ENCODE measurements around the gene TIMM8B. TPM values are rescaled to one million over a fixed set of nuclear protein-coding genes. Genes with fewer than 3 reads are reported as not detected.
A peak's percentile ranks its signal among the peaks of the same experiment; 100 is the strongest.

Gene TIMM8B
- total RNA-seq, 1 experiment from 2014 or later: 87.3 TPM

DNA sequence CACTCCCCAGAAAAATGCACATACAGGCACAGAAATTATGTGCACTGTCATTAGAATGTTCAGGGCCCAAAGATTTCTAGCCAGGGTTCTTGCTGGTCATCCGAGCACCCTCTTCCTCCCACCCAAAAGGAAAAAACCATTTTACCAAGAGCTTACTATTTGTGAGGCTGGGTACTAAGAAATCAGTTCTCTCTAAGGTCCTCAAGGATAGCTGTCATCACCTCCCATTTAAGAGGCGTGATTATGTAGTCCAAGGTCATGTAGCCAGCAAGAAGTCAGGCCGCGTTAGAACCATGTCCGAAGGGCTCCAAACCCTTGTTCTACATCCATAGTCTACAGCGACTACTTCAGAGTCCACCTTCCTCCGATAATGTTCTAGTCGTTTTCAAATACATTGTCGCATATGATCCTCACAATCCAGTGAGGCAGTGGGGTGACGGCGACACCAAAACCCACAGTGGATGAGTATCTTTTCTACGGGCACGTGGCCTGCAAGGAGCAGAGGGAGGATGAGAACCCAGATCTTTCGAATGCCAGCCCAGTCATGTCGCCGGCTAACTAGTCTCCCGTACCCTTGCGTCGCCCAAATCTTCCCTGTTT lies 634 bp downstream of the TIMM8B start:
- H3K27ac ChIP-seq (ENCODE audit: low read length): peak overlapping the region; percentile 92
- no peak for TF ChIP-seq TCF7L2 (IDR thresholded peaks at IDR 0.05; ENCODE audit: low read depth, low read length)
- no peak; the same call in 1 of the 2 replicates for TF ChIP-seq POLR2AphosphoS5 (IDR thresholded peaks at IDR 0.05; ENCODE audit: low read depth, low read length)
- TF ChIP-seq SIN3A (IDR thresholded peaks at IDR 0.05; ENCODE audit: borderline replicate concordance, insufficient read depth, low read depth, low read length): 0 out of 2 replicates have a peak, but pooled peaks have one; percentile 16
- CTCF ChIA-PET: no interaction called here
- H3K36me3 ChIP-seq (ENCODE audit: control insufficient read depth, insufficient read depth, low read length): peaks cover 35% of the 10 kb centered on the region
- peak; percentile 28 for DNase-seq (ENCODE audit: low read depth, low spot score)
- H3K9me3 ChIP-seq (ENCODE audit: control insufficient read depth, insufficient read depth, low read depth, low read length): no peaks in the 10 kb centered on the region
- in situ Hi-C loops (cut with HindIII; ENCODE audit: low pct_unique_long_range_greater_than_20kb, low sequenced_read_pairs) (no loop called here), intact Hi-C loops (cut with micrococcal nuclease; ENCODE audit: unreplicated experiment) (no loop called here)
- TSS peak; percentile 93 for BruUV-seq (replicated peaks)
- H3K27me3 ChIP-seq (ENCODE audit: control insufficient read depth, insufficient read depth, low read length): no peaks in the 10 kb centered on the region
- H3K4me1 ChIP-seq (ENCODE audit: control insufficient read depth, insufficient read depth, low read length): peaks cover 4% of the 10 kb centered on the region
- H3K4me3 ChIP-seq (ENCODE audit: low read depth in 2 of 2, low read length in 2 of 2): peak overlapping the region; percentile 77 to 99
- peak; percentile 65 for ATAC-seq
- POLR2A ChIA-PET: interaction anchor here (0.5 to 1.2 kb wide), 3 partner anchors 12 to 215 kb away, joined by 3 read pairs; partner anchors contain the start of gene ALG9

DNA sequence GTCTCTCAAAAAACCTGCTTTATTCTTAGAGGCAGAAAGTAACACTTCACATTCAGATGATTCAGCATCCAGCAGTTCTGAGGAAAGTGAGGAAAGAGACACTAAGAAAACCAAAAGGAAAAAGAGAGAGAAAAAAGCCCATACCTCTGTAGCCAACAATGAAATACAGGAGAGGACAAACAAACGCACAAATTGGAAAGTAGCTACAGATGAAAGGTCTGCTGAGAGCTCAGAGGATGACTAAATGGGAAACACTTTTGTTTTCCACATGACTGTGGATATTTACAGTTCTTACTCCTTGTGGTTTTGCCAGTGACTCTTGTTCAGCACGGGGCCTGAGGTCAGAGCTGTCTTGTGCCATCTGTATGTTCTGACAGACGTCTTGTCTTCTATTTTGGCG lies 3.8 kb downstream of the TIMM8B start:
- no peaks in the 10 kb centered on the region for H3K9me3 ChIP-seq (ENCODE audit: control insufficient read depth, insufficient read depth, low read depth, low read length)
- peaks cover 4% of the 10 kb centered on the region for H3K4me1 ChIP-seq (ENCODE audit: control insufficient read depth, insufficient read depth, low read length)
- ChIA-PET POLR2A (interaction anchor here (0.5 kb wide), 1 partner anchor 31 kb away, joined by 3 read pairs; no protein-coding TSS in a partner anchor), CTCF (no interaction called here)
- intact Hi-C loops (cut with micrococcal nuclease; ENCODE audit: unreplicated experiment) (no loop called here), in situ Hi-C loops (cut with HindIII; ENCODE audit: low pct_unique_long_range_greater_than_20kb, low sequenced_read_pairs) (no loop called here)
- TF ChIP-seq POLR2AphosphoS5 (IDR thresholded peaks at IDR 0.05; ENCODE audit: low read depth, low read length): peak; percentile 66
- TF ChIP-seq, protein P1, sequence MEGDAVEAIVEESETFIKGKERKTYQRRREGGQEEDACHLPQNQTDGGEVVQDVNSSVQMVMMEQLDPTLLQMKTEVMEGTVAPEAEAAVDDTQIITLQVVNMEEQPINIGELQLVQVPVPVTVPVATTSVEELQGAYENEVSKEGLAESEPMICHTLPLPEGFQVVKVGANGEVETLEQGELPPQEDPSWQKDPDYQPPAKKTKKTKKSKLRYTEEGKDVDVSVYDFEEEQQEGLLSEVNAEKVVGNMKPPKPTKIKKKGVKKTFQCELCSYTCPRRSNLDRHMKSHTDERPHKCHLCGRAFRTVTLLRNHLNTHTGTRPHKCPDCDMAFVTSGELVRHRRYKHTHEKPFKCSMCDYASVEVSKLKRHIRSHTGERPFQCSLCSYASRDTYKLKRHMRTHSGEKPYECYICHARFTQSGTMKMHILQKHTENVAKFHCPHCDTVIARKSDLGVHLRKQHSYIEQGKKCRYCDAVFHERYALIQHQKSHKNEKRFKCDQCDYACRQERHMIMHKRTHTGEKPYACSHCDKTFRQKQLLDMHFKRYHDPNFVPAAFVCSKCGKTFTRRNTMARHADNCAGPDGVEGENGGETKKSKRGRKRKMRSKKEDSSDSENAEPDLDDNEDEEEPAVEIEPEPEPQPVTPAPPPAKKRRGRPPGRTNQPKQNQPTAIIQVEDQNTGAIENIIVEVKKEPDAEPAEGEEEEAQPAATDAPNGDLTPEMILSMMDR (IDR thresholded peaks at IDR 0.05): no peak
- H3K27me3 ChIP-seq (ENCODE audit: control insufficient read depth, insufficient read depth, low read length): no peaks in the 10 kb centered on the region
- DNase-seq (ENCODE audit: low read depth, low spot score): peak; percentile 82
- no peak overlapping the region for H3K27ac ChIP-seq (ENCODE audit: low read length)
- peaks cover 48% of the 10 kb centered on the region for H3K36me3 ChIP-seq (ENCODE audit: control insufficient read depth, insufficient read depth, low read length)
- TSS peak; percentile 36 for BruUV-seq (replicated peaks)
- H3K4me3 ChIP-seq (ENCODE audit: low read depth in 2 of 2, low read length in 2 of 2): no peak overlapping the region
- no peak for ATAC-seq

DNA sequence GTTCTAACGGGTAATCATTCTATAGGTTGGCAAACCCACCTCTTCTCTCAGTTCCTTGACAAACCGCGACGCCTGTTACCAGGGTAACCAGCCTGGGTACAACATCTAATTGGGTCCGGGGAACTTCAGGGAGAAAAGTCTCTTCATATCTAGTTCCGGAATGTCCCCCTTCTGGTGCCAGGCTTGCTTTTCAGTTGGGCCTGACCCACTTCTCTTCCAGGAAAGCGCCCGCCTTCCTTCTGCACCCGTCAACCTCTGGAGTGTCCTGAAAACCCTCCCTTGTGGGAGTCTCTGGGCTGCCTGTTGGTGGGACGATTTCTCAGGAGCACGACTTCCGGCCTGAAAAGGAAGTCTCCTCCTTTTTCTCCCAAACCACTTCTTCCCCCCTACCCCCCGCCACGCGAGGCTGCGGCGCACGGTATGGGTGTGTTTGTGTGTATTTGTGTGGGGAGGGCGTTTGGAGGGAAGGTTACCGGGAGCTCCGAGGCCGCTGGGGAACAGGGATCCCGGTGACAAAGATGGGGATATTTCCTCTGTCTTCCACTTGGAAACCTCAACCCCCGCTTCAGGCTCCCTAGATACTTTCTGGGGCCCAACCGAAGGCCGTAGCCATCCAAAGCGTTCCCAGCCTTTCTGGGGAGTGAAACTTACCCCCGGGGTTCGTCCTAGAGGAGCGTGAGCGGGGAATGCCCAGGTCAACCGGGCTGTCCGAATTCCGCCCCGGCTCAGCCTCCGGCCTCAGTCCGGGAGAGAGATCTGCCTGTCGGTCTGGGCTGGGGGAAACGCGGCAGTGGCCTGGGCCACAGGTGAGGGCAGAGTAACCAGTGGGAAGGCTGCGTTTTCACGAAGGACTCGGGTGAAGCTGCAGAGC lies 12.4 kb downstream of the TIMM8B start, which contains the start of the genes NKAPD1 and PIH1D2:
NKAPD1 (plus strand) TSS at position 359 of the 871 bp plus-strand sequence. CDS start 1,276 bp downstream, outside the sequence.
PIH1D2 (minus strand) TSS at position 77 of the 871 bp plus-strand sequence. CDS start 843 bp downstream, outside the sequence.
- POLR2A ChIA-PET: no interaction called here
- TF ChIP-seq, protein P1 (IDR thresholded peaks at IDR 0.05): no peak
- TF ChIP-seq POLR2AphosphoS5 (IDR thresholded peaks at IDR 0.05; ENCODE audit: low read depth, low read length): peak; percentile 78
- Histone ChIP-seq H3K27ac (ENCODE audit: low read length) (peak within 1 kb of the TSS; percentile 91), H3K4me3 (ENCODE audit: low read depth in 2 of 2, low read length in 2 of 2) (peak within 1 kb of the TSS; percentile 94), H3K36me3 (ENCODE audit: control insufficient read depth, insufficient read depth, low read length) (peaks cover 34% of the 10 kb centered on the region), H3K27me3 (ENCODE audit: control insufficient read depth, insufficient read depth, low read length) (no peaks in the 10 kb centered on the region), H3K4me1 (ENCODE audit: control insufficient read depth, insufficient read depth, low read length) (peaks cover 16% of the 10 kb centered on the region), H3K9me3 (ENCODE audit: control insufficient read depth, insufficient read depth, low read depth, low read length) (no peaks in the 10 kb centered on the region)
- in situ Hi-C loops (cut with HindIII; ENCODE audit: low pct_unique_long_range_greater_than_20kb, low sequenced_read_pairs) (no loop called here), intact Hi-C loops (cut with micrococcal nuclease; ENCODE audit: unreplicated experiment) (no loop called here)
- CTCF ChIA-PET: interaction anchor here (1.0 kb wide), 1 partner anchor 206 kb away, joined by 8 read pairs; no protein-coding TSS in a partner anchor
- DNase-seq (ENCODE audit: low read depth, low spot score) (peak; percentile 79), ATAC-seq (peak; percentile 96)
- no TSS peak for BruUV-seq (replicated peaks)

Measured in Panc1 (cell line).